ENCODE results near the gene PRAMEF20.

Gene PRAMEF20

DNA sequence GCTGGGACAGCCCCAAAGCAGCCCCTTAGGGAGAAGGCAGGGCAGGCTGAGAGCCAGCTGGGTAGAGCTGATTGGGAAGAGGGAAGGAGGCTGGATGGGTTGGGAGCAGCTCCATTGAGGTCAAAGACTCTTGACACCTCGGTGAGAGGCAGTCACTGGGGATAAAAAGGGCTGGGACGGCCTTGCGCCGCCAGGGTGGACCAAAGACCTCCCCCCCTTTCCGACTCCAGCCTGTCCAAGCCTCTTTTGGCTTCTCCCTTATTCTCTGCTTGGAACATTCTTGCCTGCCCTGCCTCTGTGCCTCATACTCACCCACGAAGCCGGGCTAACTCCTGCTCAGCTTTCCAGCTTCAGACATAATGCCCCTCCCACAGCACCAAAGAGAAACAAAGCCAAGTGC is 52.4 kb downstream of the PRAMEF20 start:
- DNase-seq = no peak

GRCh38 chr1:13465515-13465914 is 55.3 kb downstream of the PRAMEF20 start:
- DNase-seq = no peak

DNA sequence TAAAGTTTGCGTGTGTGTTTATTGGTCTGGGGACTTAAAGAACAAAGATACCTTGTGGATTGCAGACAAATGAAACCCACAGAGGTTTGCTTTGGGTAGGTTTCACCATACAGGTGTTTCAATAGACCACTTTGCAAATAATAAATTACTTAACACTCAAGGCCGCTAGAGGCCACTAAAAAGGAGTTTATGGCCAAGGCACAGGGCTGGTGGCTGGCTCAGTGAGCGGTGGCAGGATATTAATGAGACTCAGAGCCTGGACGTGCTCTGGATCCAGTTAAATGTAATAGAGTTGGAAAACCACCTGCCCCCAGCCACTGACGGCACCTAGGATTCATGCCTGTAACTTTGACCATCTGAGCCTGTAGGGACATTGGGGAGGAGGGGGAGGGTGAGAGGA is 59.1 kb downstream of the PRAMEF20 start:
- DNase-seq = peak in 3 of 51 donors; percentile 1 to 13 (median 2)

Measured in hypothalamus (tissue), 51 donors.